Prostate gland (tissue), 2 donors: ENCODE measurements around the gene RABGAP1L.

Experiments used
- POLR2A ChIP-seq: fragments of 450-650 bp; IDR thresholded peaks from one replicate; pipeline ENCODE4 v1.6.1; 2016; ENCODE audit warnings: antibody characterized with exemption, mild to moderate bottlenecking
- POLR2AphosphoS5 ChIP-seq: sonication (generic); formaldehyde crosslinking; IDR thresholded peaks from one replicate; pipeline ENCODE4 v1.6.1; 2017; ENCODE audit warnings: antibody characterized with exemption
- TF ChIP-seq, protein P1 (sequence below), 4 experiments: fragments of 200-600 bp in 2 of 4; fragments of 450-650 bp in 2 of 4; sonication (generic) in 2 of 4; IDR thresholded peaks; 1 replicate in 3 of 4; 2 replicates in 1 of 4; pipeline ENCODE4 v1.5.1; 2016 to 2019; ENCODE audit warnings: antibody characterized with exemption in 4 of 4, mild to moderate bottlenecking in 2 of 4, moderate library complexity in 2 of 4

DNA sequence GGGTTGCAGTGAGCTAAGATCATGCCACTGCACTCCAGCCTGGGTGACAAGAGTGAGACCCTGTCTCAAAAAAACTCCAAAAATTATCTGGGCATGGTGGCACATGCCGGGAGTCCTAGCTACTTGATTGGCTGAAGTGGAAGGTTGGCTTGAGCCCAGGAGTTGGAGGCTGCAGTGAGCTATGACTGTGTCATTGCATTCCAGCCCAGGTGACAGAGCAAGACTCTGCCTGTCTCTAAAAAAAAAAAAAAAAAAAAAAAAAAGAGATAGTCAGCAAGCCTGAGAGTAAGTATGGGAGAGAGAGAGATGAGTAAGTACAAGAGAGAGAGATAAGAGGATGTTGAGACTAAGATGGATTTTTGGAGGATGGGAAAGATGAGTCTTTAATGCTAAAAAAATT is 659.6 kb downstream of the RABGAP1L start:
- TF ChIP-seq, protein P1, sequence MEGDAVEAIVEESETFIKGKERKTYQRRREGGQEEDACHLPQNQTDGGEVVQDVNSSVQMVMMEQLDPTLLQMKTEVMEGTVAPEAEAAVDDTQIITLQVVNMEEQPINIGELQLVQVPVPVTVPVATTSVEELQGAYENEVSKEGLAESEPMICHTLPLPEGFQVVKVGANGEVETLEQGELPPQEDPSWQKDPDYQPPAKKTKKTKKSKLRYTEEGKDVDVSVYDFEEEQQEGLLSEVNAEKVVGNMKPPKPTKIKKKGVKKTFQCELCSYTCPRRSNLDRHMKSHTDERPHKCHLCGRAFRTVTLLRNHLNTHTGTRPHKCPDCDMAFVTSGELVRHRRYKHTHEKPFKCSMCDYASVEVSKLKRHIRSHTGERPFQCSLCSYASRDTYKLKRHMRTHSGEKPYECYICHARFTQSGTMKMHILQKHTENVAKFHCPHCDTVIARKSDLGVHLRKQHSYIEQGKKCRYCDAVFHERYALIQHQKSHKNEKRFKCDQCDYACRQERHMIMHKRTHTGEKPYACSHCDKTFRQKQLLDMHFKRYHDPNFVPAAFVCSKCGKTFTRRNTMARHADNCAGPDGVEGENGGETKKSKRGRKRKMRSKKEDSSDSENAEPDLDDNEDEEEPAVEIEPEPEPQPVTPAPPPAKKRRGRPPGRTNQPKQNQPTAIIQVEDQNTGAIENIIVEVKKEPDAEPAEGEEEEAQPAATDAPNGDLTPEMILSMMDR (IDR thresholded peaks at IDR 0.05) = no peak
- TF ChIP-seq POLR2AphosphoS5 = no peak
- no peak for TF ChIP-seq POLR2A
